HEK293 (cell line): ENCODE results near the gene PBX3.

ENCODE experiments used
- CTCF ChIP-seq: fragments of 450-650 bp; formaldehyde crosslinking; IDR thresholded peaks from 2 replicates; pipeline ENCODE4 v1.5.1; 2016; ENCODE audit warnings: missing biosample characterization, missing genetic modification characterization
- RBAK ChIP-seq: fragments of 450-650 bp; formaldehyde crosslinking; IDR thresholded peaks from 2 replicates; pipeline ENCODE4 v1.5.1; 2016; ENCODE audit warnings: missing biosample characterization, missing genetic modification characterization
- REST ChIP-seq: fragments of 450-650 bp; formaldehyde crosslinking; IDR thresholded peaks from 2 replicates; pipeline ENCODE4 v1.5.1; 2016; ENCODE audit warnings: missing biosample characterization, missing genetic modification characterization
- ZBTB49 ChIP-seq: fragments of 450-650 bp; formaldehyde crosslinking; IDR thresholded peaks from 2 replicates; pipeline ENCODE4 v1.5.1; 2016; ENCODE audit warnings: missing biosample characterization, missing genetic modification characterization, low read depth
- ZNF324 ChIP-seq: fragments of 450-650 bp; formaldehyde crosslinking; IDR thresholded peaks from 2 replicates; pipeline ENCODE4 v1.5.1; 2016; ENCODE audit warnings: missing biosample characterization, missing genetic modification characterization
- ZNF416 ChIP-seq: fragments of 450-650 bp; formaldehyde crosslinking; IDR thresholded peaks from 2 replicates; pipeline ENCODE4 v1.5.1; 2016; ENCODE audit warnings: missing biosample characterization, missing genetic modification characterization
- ZNF433 ChIP-seq: fragments of 450-650 bp; formaldehyde crosslinking; IDR thresholded peaks from 2 replicates; pipeline ENCODE4 v1.5.1; 2016; ENCODE audit warnings: missing biosample characterization, missing genetic modification characterization, low read depth
- ZNF701 ChIP-seq: fragments of 450-650 bp; formaldehyde crosslinking; IDR thresholded peaks from 2 replicates; pipeline ENCODE4 v1.5.1; 2016; ENCODE audit warnings: missing biosample characterization, missing genetic modification characterization
- ZNF768 ChIP-seq: fragments of 450-650 bp; formaldehyde crosslinking; IDR thresholded peaks from 2 replicates; pipeline ENCODE4 v1.5.1; 2018; ENCODE audit warnings: missing biosample characterization, mild to moderate bottlenecking, missing genetic modification characterization

- no peak for TF ChIP-seq ZNF701 (tag by site-specific recombination)
- TF ChIP-seq ZBTB49 (tag by site-specific recombination): no peak
- TF ChIP-seq ZNF433 (tag by site-specific recombination): no peak
- no peak for TF ChIP-seq RBAK (tag by site-specific recombination)
- TF ChIP-seq ZNF324 (tag by site-specific recombination): no peak
- no peak for TF ChIP-seq CTCF (tag by site-specific recombination)
- no peak for TF ChIP-seq REST (tag by site-specific recombination)
- no peak for TF ChIP-seq ZNF416
- no peak for TF ChIP-seq ZNF768
Observed at GRCh38 chr9:125757834-125758233, 10.7 kb downstream of the PBX3 start.
